DMS79 treated with DMSO at 0.1 percent for 48 hours (cell line): Measurements from ENCODE around the gene DVL2.

Source experiments
- DNase-seq: peaks from one replicate; lab custom pipeline; 2025; lab: John Stamatoyannopoulos, UW

DVL2 gene

GRCh38 chr17:7234083-7234951, at the start of gene DVL2:
Gene DVL2, minus strand, starts transcription at chr17:7234517. Its CDS starts 255 bp downstream, at chr17:7234262.
- peak; percentile 94 for DNase-seq

DNA sequence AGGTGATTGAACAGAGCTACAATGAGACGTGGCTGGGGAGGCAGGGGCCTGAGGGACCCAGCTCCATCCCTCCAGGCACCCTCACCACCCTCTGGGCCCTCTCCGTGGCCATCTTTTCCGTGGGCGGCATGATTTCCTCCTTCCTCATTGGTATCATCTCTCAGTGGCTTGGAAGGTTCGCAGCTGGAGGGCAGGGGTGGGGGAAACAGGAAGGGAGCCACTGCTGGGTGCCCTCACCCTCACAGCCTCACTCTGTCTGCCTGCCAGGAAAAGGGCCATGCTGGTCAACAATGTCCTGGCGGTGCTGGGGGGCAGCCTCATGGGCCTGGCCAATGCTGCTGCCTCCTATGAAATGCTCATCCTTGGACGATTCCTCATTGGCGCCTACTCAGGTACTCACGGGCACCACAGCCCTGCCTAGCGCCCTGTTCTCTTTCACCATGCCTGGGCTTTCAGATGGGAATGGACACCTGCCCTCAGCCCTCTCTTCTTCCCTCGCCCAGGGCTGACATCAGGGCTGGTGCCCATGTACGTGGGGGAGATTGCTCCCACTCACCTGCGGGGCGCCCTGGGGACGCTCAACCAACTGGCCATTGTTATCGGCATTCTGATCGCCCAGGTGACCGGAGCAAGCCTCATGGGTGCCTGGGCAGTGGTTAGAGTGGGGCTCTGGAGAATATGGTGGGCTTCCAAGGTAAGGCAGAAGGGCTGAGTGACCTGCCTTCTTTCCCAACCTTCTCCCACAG, 49.3 kb upstream of the DVL2 start:
- no peak for DNase-seq

DNA sequence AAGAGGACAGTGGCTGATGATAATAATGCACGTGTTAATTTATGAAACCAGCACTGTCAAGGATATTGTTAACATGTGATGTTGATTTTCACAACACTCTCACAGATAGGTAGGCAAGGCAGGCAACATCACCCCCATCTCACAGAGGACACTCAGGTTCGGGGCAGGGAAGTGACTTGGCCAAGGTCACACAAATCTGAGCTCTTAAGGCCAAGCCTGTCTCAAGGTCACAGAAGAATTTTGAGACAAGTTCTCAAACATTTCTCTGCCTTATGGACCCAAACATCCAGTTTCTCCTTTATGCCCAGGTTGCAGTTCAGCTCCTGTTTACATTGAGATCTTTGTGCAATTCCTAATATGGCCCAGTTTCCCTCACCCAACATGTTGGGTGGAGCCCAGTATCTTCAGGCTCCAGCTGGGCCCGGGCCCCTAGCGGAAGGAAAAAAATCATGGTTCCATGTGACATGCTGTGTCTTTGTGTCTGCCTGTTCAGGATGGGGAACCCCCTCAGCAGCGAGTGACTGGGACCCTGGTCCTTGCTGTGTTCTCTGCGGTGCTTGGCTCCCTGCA, 48.5 kb upstream of the DVL2 start:
- no peak for DNase-seq

DNA sequence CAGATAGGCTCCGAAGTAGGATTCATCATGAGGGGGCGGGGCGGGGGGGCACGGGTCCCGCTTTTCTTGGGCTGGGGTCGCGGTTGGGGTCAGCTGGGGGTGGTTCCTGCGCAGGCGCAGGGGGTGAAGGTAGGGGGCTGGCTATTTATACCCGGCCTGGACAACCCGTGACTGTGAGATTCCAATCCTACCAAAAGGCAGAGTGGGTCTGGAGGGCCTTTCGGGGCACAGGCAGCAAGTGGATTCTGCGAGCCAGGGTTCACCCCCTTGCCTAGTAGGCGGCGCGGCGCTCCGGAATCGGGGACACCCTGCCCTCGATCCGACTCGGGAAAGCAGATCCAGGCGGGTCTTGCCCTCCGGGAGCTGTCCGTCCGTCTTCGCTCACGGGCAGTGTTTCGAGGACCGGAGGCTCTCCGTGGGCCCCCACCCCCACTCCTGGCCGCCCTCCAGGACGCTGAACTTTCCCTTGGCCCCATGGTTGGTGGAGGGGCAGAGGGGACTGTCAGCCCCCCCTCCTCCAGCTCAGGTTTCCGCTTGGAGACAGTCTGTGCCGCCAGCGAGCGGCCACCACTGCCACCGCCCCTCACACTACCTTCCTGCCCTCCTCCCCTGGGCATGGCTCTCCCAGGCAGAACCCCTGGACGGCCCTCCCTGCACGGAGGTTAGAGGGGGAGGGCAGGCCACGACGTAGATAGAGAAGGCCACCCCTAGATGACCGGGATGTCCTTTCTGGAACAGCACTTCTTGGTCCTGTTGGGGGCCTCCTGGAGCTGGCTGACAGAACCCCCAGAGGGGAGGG, 47.8 kb upstream of the DVL2 start:
- DNase-seq: no peak

GRCh38 chr17:7281074-7281952, 47.0 kb upstream of the DVL2 start, which contains the start of gene SLC2A4:
Gene SLC2A4, plus strand, starts transcription at chr17:7281718. Its CDS starts 217 bp downstream, at chr17:7281935.
- peak; percentile 36 for DNase-seq

DNA sequence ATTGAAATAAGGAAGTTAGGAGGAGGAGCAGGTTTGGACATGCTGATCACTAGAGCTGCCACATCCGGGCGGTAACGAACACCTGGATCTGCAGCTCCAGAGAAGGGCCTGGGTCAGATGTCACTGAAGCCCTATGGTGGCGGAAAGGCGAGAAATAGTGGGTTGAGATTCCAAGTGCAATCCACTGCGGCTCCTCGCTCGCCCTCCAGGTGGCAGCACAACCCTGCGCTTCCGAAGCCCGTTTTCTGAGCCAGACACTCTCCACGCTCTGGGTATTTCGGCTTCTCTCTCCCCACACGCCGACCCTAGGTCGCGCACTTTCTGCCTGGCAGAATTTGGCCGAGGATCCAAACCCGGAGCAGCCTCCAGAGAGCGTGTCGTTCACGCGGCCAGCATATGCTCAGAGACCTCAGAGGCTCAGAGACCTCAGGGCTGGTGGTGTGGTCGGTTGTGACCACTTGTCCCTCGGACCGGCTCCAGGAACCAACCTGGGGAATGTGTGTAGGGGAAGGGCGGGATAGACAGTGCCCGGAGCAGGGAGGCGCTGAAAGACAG, 46.3 kb upstream of the DVL2 start:
- peak; percentile 81 for DNase-seq

DNA sequence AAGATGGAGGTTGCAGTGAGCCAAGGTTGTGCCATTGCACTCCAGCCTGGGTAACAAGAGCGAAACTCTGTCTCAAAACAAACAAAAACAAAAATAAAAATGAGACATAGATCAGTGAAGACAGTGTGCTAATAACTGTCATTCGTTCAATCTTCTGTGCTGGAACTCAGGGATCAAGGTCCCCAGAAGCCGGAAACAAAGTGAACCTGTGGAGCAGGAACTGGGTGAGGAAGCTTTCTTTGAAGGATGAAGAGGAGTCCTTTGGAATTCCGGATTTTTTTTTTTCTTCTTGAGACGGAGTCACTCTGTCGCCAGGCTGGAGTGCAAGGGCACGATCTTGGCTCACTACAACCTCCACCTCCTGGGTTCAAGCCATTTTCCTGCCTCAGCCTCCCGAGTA, 45.1 kb upstream of the DVL2 start:
- DNase-seq: no peak

GRCh38 chr17:7266784-7267183, 32.5 kb upstream of the DVL2 start:
- no peak for DNase-seq

- no peak for DNase-seq
Observed at GRCh38 chr17:7263801-7264078, 29.4 kb upstream of the DVL2 start.

GRCh38 chr17:7262935-7263800, 28.9 kb upstream of the DVL2 start:
- peak; percentile 56 for DNase-seq

- peak; percentile 88 for DNase-seq
Observed at GRCh38 chr17:7262192-7262934, 28.0 kb upstream of the DVL2 start, which contains the start of gene CLDN7. Gene CLDN7, minus strand, starts transcription at chr17:7262478. Its CDS starts 435 bp downstream, at chr17:7262043.

DNA sequence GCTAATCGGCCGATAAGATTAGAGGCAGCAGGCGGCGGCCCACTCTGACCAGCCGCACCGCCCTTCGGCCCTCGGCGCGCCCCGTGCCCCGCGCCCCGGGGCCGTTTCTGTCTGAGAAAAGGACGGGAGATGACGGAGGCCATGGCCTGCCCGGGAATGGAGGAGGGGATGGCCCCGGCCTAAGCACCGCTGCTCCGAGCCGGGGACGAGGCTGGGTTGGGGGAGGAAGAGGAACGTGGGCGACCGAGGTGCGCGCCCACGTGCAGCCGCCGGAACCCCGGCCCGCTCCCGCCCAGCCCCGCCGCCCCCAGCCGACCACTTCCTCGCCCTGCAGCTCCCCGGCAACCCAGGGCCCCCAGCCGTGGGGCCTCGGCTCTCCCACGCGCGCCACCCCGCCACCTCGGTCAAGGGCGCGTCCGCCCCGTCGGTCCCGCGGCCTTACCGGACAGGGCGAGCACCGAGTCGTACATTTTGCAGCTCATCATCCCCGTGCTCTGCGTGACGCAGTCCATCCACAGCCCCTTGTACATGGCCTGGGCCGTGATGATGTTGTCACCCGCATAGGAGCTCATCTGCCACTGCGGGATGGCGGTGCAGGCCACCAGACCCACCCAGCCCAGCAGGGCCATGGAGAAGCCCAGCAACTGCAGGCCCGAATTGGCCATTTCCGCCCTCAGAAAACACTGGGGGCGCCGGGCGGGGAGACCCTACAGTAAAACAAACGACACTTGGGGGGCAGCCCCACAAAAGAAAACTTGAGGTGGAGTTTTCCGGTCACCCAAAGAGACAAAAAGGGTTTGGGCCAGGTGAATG, 27.3 kb upstream of the DVL2 start:
- no peak for DNase-seq

- peak; percentile 21 for DNase-seq
Observed at GRCh38 chr17:7260651-7261378, 26.5 kb upstream of the DVL2 start.

GRCh38 chr17:7260151-7260550, 25.8 kb upstream of the DVL2 start:
- no peak for DNase-seq

DNA sequence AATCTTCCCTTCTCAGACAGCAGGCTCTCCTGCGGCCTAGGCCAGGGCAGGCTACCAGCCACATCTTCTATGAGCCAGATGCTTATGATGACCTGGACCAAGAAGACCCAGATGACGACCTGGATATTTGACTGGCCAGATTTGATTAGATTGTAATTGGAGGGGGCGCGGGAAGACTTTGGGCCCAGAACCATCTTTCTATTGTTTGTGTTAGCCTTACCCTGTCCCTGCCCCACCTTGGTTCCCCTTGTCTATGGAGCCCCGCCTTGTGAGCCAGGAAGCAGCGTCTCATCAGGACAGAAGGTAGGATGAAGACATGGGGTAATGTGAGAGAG, 25.2 kb upstream of the DVL2 start:
- DNase-seq: no peak

- no peak for DNase-seq
Observed at GRCh38 chr17:7258731-7259554, 24.6 kb upstream of the DVL2 start.
